Skin of body (tissue), 2 donors: ENCODE results near the gene CNMD. TPM values are rescaled to one million over a fixed set of nuclear protein-coding genes. Genes with fewer than 3 reads are reported as not detected.
"Not testable (repeated sequence)": the region's sequence is repeated elsewhere in the genome, so short reads cannot be mapped to it uniquely, and the experiment has no call there.

Source experiments
- DNase-seq: peaks from one replicate; lab custom pipeline; 2025; lab: John Stamatoyannopoulos, UW
- total RNA-seq: library from RNA; depleted of rRNA; stranded (reverse); fragments of >200 nt; gene quantifications from one replicate; pipeline ENCODE4 v1.2.3, GENCODE V29; 2014

Gene CNMD
- total RNA-seq, 1 donor from 2014 or later, result 0.49 TPM

DNA sequence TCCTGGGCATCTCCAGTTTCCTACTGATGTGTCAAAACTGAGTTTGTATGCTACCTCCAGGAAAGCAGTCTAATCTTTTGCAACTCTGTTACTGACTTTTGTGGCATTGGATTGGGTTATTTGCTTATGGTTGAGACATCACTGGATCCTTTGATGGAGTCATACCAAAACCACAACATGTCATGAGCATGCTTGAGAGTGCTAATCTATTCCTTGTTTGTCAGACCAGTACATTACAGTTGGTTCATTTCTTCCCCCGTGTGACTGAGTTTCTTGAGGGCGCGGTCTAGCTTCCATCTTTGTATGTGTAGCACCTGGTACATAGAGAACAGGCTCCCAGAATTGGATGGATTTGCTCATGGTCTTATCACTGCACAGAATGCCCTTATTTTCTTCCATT, 43.8 kb downstream of the CNMD start:
- no peak for DNase-seq

DNA sequence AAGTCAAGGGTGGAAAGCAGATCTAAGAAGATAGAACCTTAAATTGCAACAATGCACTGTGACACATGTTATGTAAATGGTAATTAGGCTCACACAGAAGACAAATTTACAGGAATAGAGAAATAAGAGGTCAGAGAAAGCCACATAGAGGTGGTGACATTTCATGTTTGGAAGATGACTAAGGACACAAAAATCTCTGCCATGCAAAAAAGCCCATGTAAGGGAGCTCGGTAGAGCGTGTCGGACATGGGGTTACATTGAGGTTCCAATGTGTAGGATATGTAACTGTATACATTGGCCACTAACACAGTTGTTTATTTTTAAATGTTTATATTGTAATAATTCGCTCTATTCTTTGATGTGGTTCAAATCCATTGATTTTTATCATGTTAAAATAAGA, 53.2 kb downstream of the CNMD start:
- no peak for DNase-seq

DNA sequence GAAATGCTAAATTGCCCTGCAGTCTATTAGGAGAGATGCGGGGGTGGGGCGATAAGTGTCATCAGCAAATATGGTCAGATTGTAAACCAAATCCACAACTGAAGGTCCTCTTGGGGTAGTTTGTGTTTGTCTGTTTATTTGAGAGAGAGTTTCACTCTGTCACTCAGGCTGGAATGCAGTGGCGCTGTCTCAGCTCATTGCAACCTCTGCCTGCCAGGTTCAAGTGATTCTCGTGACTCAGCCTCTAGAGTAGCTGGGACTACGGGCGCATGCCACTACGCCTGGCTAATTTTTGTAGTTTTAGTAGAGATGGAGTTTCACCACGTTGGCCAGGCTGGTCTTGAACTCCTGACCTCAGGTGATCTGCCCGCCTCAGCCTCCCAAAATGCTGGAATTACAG, 53.8 kb downstream of the CNMD start:
- DNase-seq, result not testable (repeated sequence)

DNA sequence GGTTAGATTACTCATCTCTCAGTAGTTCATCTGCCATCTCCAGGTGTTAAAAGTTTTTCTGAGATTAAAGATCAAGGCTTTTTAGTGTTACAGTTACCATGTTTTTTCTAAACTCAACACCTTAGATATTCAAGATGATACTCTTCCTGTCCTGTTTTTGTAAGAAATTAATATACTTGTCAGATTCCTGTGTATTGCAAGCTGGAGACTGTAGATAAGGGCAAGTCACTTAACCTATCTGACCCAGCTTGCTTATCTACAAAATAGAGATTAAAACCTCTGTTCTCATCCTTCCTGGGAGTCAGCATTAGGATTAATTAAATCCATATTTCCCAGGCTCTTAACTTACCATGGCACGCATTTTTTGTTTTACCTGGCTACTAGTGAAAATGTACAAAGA, 61.8 kb downstream of the CNMD start:
- no peak for DNase-seq

DNA sequence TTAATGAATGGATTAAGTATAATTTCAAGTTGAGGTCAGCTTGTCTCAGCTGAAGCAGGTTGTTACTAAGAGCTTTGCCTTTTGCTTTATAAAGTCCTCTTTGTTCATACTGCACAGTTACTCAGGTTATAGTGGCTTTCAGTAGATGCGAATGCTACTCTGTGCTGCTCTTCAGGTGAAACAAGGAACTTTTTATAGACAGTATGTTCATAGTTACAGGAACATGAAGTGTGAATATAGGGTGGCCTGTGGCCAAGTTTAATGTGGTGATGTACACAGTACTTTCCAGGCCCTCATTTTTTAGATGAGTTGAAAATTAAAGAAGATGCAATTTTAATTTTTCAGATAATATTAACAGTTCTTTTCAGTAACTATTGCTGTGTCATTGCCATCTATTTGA, 66.2 kb downstream of the CNMD start:
- DNase-seq, result no peak

DNA sequence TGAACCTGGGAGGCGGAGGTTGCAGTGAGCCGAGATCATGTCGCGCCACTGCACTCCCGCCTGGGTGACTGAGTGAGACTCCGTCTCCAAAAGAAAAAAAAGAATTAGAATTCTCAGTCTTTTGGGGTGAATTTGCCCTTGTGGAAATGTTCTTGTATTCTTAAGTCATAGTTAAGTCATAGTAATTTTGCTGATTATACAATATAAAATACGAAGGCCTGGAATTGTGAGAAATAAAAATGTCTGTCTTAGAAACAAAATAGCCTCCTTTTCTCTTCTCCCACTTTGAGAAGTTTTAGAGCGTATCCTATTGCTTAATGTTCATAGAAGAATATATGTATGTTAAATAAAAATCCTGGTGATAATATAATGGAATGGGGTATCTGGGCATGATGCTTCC, 68.9 kb downstream of the CNMD start:
- DNase-seq, result no peak

DNA sequence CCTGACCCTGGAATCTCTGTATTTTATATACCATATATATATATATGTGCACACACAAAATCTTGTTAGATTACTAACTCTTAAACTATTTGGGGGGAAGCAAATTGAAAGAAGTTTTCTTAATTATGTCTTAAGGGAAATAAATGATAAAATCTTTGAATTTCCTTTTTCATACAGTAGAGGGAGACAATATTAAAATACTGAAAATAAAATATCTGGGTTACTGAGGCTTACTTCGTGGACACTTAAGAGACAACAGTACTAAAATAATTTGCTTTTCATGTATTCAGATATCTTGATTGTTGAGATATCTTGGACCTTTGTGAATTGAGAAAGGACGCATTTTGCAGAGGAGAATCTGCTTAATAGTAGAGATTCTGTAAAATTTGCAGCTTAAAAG, 69.9 kb downstream of the CNMD start:
- no peak for DNase-seq

DNA sequence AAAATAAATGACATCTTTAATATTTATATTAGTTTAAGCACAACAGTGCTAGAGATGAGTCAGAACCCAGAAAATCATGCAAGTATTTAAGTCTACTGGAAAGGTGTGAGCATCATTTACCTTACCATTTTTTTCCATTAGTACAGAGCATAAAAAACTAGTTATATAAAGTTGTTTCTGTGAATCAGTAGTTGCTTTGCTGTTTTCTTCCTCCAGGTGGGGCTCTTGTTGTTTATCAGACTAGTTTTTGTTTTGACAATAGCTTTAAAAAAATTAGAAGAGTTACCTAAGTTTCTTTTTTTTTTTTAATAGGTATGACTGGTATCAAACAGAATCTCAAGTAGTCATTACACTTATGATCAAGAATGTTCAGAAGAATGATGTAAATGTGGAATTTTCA, 74.3 kb downstream of the CNMD start:
- DNase-seq, result no peak

DNA sequence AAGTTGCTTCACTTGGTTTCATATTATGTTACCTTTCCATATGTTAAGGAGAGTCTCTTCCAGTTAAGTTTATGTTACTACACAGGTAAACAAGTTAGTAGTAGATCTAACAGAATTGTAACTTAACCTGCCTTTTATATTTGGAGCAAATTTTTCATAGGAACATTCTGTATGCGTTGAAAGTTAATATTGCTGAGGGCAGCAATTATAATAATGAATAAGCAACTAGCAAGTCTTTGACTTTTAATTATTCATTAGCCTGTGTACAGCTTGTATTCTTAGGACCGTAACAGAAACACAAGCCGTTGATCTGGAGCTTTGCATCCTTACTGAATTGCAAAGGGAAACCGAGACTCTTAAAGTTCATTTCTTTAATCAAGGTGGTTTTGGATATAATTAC, 75.3 kb downstream of the CNMD start:
- no peak for DNase-seq

DNA sequence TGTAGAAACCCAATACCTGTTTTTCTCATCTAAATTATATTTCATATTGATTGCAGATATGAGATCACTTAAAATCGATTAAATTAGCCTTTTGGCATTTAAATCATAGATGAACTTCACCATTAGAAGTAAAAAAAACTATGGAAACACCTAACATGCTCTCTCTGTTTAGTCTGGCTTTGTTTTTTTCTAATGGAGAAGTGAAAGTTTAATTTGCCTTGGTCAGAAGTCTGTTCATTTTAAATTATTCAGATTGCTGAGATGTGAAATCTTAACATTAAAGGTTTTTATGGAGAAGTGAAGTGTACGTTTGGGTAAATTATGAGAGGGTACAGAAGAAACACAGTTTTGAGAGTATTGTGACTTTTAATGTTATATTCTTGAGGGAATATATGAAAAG, 80.3 kb downstream of the CNMD start:
- no peak for DNase-seq

Other genes with a start within 250 kb of the CNMD start
- 5.0 TPM for gene HNRNPA1L2, start 97.4 kb downstream of the CNMD start, total RNA-seq
- gene SUGT1, start 87.0 kb downstream of the CNMD start, total RNA-seq, result 26.7 TPM
- 2.7 TPM for gene PCDH8, start 108.8 kb upstream of the CNMD start, total RNA-seq